GM12878 (cell line): ENCODE results near the gene SPTY2D1. TPM values are rescaled to one million over a fixed set of nuclear protein-coding genes. Genes with fewer than 3 reads are reported as not detected.

Experiments used
- ATAC-seq: fragments of 200-7000 bp; cut with Tn5 transposase; 3 replicates; pipeline ENCODE4 v1.9.1; 2020; ENCODE audit warnings: mild to moderate bottlenecking, moderate library complexity
- BruUV-seq: library from RNA; stranded (reverse); fragments of 400-500 nt; replicated peaks from 2 replicates; lab custom pipeline; 2021; lab: Mats Ljungman, UMichigan
- CTCF ChIA-PET: fragments of 300-600 bp; sonication (Branson Sonifier 250); formaldehyde crosslinking; extraction: SDS; loops from one replicate; lab custom pipeline; 2021; ENCODE audit warnings: inconsistent platforms; lab: Yijun Ruan, JAX
- POLR2A ChIA-PET: fragments of 350-600 bp; formaldehyde crosslinking; extraction: SDS; loops from one replicate; lab custom pipeline; 2021; ENCODE audit warnings: inconsistent platforms; lab: Charles Lee
- RAD21 ChIA-PET: fragments of 300-600 bp; sonication (Branson Sonifier 250); formaldehyde crosslinking; loops from one replicate; lab custom pipeline; 2023; ENCODE audit warnings: antibody characterized with exemption; ENCODE audit not compliant: unreplicated experiment; lab: Charles Lee
- SMC1A ChIA-PET: fragments of 300-600 bp; sonication (Branson Sonifier 250); formaldehyde crosslinking; loops from one replicate; lab custom pipeline; 2023; ENCODE audit not compliant: unreplicated experiment, uncharacterized antibody; lab: Charles Lee
- DNase-seq: peaks from one replicate; pipeline ENCODE4 v3.0.0-alpha.2; 2011; ENCODE audit warnings: low read depth, low spot score
- FAIRE-seq: peaks from 3 replicates; lab custom pipeline; 2011; peaks lifted over from hg19 to GRCh38; lab: Jason Lieb, UNC
- H2AFZ ChIP-seq: 2 replicates; pipeline ENCODE4 v1.6.0; 2011; ENCODE audit warnings: low read depth, low read length, control low read depth; ENCODE audit not compliant: control insufficient read depth
- H3K27ac ChIP-seq: 2 replicates; pipeline ENCODE4 v1.5.1; 2011; ENCODE audit warnings: control low read depth; ENCODE audit not compliant: control insufficient read depth, insufficient read depth
- H3K27me3 ChIP-seq, 2 experiments: replicated peaks in 1 of 2; 2 replicates each; pipeline versions ENCODE4 v1.6.0 to v1.6.1; 2011; ENCODE audit warnings: low read length in 1 of 2; ENCODE audit not compliant: control insufficient read depth in 2 of 2, insufficient read depth in 2 of 2
- H3K36me3 ChIP-seq, 2 experiments: 2 replicates each; pipeline ENCODE4 v1.5.1; 2011; ENCODE audit warnings: low read length in 1 of 2; ENCODE audit not compliant: control insufficient read depth in 2 of 2, insufficient read depth in 2 of 2
- H3K4me1 ChIP-seq: 2 replicates; pipeline ENCODE4 v1.6.1; 2011; ENCODE audit warnings: mild to moderate bottlenecking, low read length, moderate library complexity, mixed read lengths; ENCODE audit not compliant: control insufficient read depth, insufficient read depth
- H3K4me2 ChIP-seq: 2 replicates; pipeline ENCODE4 v1.6.0; 2011; ENCODE audit warnings: control low read depth; ENCODE audit not compliant: control insufficient read depth, insufficient read depth
- H3K4me3 ChIP-seq: fragments of 200-600 bp; sonication (generic); 2 replicates; pipeline ENCODE4 v1.5.1; 2016
- H3K79me2 ChIP-seq: 2 replicates; pipeline ENCODE4 v1.6.0; 2011; ENCODE audit warnings: low read length; ENCODE audit not compliant: control insufficient read depth, insufficient read depth
- H3K9ac ChIP-seq: 2 replicates; pipeline ENCODE4 v1.8.0; 2011; ENCODE audit warnings: low read length, control low read depth, mixed read lengths; ENCODE audit not compliant: control insufficient read depth, insufficient read depth
- H3K9me3 ChIP-seq: replicated peaks from 3 replicates; pipeline ENCODE4 v1.5.1; 2011; ENCODE audit warnings: mild to moderate bottlenecking, low read length; ENCODE audit not compliant: control insufficient read depth, insufficient read depth
- H4K20me1 ChIP-seq: 2 replicates; pipeline ENCODE4 v1.6.0; 2011; ENCODE audit not compliant: control insufficient read depth, insufficient read depth
- ELK1 ChIP-seq: IDR thresholded peaks from 2 replicates; pipeline ENCODE4 v1.6.1; 2012; ENCODE audit warnings: low read depth, low read length, improper control_type of control experiment
- MTA3 ChIP-seq: IDR thresholded peaks from 2 replicates; pipeline ENCODE4 v1.6.1; 2012; ENCODE audit warnings: low read length, inconsistent platforms, borderline replicate concordance
- NFXL1 ChIP-seq: fragments of 450-650 bp; IDR thresholded peaks from 2 replicates; pipeline ENCODE4 v1.6.1; 2017; ENCODE audit warnings: antibody characterized with exemption, mild to moderate bottlenecking, borderline replicate concordance
- NR2C2 ChIP-seq: IDR thresholded peaks from 2 replicates; pipeline ENCODE4 v1.6.1; 2011; ENCODE audit warnings: borderline replicate concordance, low read depth; ENCODE audit not compliant: control insufficient read depth, insufficient read length
- POLR2AphosphoS5 ChIP-seq: IDR thresholded peaks from 2 replicates; pipeline ENCODE4 v1.6.1; 2011; ENCODE audit warnings: mild to moderate bottlenecking, low read length, inconsistent platforms
- RAD51 ChIP-seq: fragments of 450-650 bp; IDR thresholded peaks from 2 replicates; pipeline ENCODE4 v1.6.1; 2016; ENCODE audit warnings: moderate library complexity, mild to moderate bottlenecking, inconsistent platforms
- RB1 ChIP-seq: fragments of 450-650 bp; formaldehyde crosslinking; IDR thresholded peaks from 2 replicates; pipeline ENCODE4 v1.6.1; 2017; ENCODE audit warnings: mild to moderate bottlenecking, borderline replicate concordance
- WGBS: methylation state at CpG from one replicate; pipeline ENCODE4 v1.1.6; 2016; ENCODE audit warnings: low lambda C conversion rate; ENCODE audit not compliant: insufficient replicate concordance, insufficient coverage; ENCODE audit errors: missing lambda C conversion rate; 5-methylcytosine and 5-hydroxymethylcytosine counted together
- in situ Hi-C: fragments of 300-500 bp; cut with MboI; formaldehyde crosslinking; loops from 9 replicates; pipeline ENCODE4 v1.14.3; 2018; ENCODE audit warnings: mixed read lengths
- intact Hi-C: fragments of 100-400 bp; cut with micrococcal nuclease; formaldehyde crosslinking; loops from one replicate; pipeline ENCODE4 v1.14.2; 2022; ENCODE audit not compliant: unreplicated experiment
- polyA plus RNA-seq, 11 experiments: library from polyadenylated mRNA; depleted of rRNA in 4 of 11; unstranded in 6 of 11; stranded (reverse) in 5 of 11; fragments of >200 nt; fragmentation: Nextera tagmentation in 4 of 11; fragmentation: Illumina TruSeq in 1 of 11; extraction: Ambion mirVana in 4 of 11; extraction: Trizol in 1 of 11; gene quantifications; 1 replicate in 1 of 11; 2 replicates in 10 of 11; pipeline versions ENCODE4 v1.2.1 to v1.2.3, GENCODE V29; 2011 to 2016; ENCODE audit warnings: inconsistent platforms in 2 of 11, missing spikeins in 2 of 11, low read depth in 1 of 11
- total RNA-seq, 4 experiments: library from RNA; depleted of rRNA in 3 of 4; stranded (reverse); fragments of >200 nt in 3 of 4; fragmentation: Illumina TruSeq in 1 of 4; extraction: Trizol in 1 of 4; gene quantifications; 2 replicates each; pipeline versions ENCODE4 v1.2.1 to v1.2.3, GENCODE V29; 2013 to 2021

Gene SPTY2D1
- total and polyA plus RNA-seq, 10 of the 15 experiments (the other 5 are each of a cell fraction or from before 2014, with no cell fraction given): 4.6 to 31.1 (median 15.5) TPM

- RAD21 ChIA-PET: no interaction called here
- POLR2A ChIA-PET: interaction anchor here (0.5 to 1.3 kb wide), 2 partner anchors 19 to 80 kb away, joined by 4 read pairs; no protein-coding TSS in a partner anchor
- Histone ChIP-seq H3K36me3 (peaks cover 2 to 28% of the 10 kb centered on the region in 2 experiments), H3K4me3 (no peak overlapping the region), H3K9me3 (no peaks in the 10 kb centered on the region), H3K79me2 (no peaks in the 10 kb centered on the region), H3K4me1 (no peaks in the 10 kb centered on the region), H3K27ac (no peak overlapping the region), H3K27me3 (no peaks in the 10 kb centered on the region), H3K9ac (no peak overlapping the region), H3K4me2 (no peak overlapping the region), H2AFZ (no peak overlapping the region), H4K20me1 (no peaks in the 10 kb centered on the region)
- ATAC-seq: no peak
- no TSS peak for BruUV-seq
- WGBS: 97% methylated on average over 3 of the region's 3 CpGs
- DNase-seq: no peak
- in situ Hi-C loops (no loop called here), intact Hi-C loops (no loop called here)
- TF ChIP-seq POLR2AphosphoS5 (no peak), RB1 (no peak), MTA3 (no peak), RAD51 (no peak), ELK1 (no peak), NFXL1 (no peak), NR2C2 (no peak)
- SMC1A ChIA-PET: no interaction called here
- CTCF ChIA-PET: interaction anchor here (0.9 to 2.0 kb wide), 2 partner anchors 18 to 20 kb away, joined by 3 to 6 read pairs; no protein-coding TSS in a partner anchor
- no peak for FAIRE-seq
These were observed 25.8 kb downstream of the SPTY2D1 start for GRCh38 chr11:18608376-18608775.
